NCI-H2227 (cell line): ENCODE measurements around the gene GTF3C2.
"Not testable (repeated sequence)": the region's sequence is repeated elsewhere in the genome, so short reads cannot be mapped to it uniquely, and the experiment has no call there.

Source experiments
- DNase-seq: peaks from one replicate; lab custom pipeline; 2025; ENCODE audit not compliant: unreplicated experiment; lab: John Stamatoyannopoulos, UW

Gene GTF3C2

GRCh38 chr2:27303093-27304025 lies 53.2 kb downstream of the GTF3C2 start:
- peak; percentile 84 for DNase-seq

DNA sequence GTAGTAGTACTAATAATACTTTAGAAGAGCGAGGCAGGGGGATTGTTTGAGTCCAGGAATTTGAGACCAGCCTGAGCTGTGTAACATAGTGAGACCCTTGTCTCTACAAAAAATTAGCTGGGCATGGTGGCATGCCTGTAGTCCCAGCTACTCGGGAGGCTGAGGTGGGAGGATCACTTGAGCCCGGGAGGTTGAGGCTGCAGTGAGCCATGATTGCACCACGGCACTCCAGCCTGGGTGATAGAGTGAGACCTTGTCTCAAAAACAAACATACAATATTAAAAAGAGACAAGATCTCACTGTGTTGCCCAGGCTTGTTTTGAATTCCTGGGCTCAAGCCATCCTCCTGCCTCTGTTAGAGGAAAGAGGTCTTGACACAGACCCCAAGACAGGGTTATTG lies 56.0 kb downstream of the GTF3C2 start:
- not testable (repeated sequence) for DNase-seq

DNA sequence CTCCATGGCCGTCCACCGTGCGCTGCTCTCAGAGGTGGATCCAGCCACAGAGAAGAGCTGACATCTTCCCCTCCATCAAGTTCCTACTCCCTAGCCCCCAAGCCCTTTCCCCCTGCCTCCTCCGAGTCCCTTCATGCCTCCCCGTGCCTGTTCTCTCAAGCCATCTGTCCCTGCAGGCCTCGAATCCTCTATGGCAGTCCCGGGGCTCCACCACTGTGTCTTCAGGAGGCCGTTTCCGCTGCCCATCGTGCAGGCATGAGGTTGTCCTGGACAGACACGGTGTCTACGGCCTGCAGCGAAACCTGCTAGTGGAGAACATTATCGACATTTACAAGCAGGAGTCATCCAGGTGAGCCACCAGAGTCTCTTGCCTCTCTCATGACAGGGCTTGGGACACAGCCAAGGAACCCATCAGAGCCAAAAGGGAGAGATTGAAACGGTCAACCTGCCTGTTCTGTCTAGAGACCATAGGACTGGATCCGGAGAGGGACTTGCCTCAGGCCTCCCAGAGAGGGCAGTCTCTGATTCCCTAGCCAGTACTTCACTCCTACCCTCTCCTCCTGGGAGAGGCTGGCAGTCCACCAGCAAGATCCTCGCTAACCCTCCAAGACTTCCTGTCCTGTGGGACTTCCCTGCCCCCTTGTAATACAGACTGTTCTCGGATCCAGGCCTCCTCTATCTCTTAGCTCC lies 58.0 kb downstream of the GTF3C2 start:
- no peak for DNase-seq

DNA sequence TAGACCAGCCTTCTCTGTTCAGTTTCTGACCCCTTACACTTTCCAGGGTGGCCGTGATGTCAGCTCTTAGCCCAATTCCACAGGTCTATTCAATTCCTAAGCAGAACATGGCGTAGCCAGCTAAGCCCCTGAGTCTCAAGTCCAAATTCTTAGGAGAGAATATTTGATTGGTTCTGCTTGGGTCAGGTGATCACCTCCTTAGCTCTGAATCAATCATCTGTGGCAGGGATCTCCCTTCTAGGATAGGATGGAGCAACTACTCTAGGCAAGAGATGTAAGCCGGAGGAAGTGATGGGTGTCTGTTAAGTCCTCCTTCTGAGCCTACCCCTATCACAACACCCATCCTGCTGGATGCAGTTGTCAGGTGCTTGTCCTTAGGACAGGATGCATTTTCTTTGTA lies 59.4 kb downstream of the GTF3C2 start:
- no peak for DNase-seq

- DNase-seq: no peak
Observed at GRCh38 chr2:27296481-27296880, 60.1 kb downstream of the GTF3C2 start.

DNA sequence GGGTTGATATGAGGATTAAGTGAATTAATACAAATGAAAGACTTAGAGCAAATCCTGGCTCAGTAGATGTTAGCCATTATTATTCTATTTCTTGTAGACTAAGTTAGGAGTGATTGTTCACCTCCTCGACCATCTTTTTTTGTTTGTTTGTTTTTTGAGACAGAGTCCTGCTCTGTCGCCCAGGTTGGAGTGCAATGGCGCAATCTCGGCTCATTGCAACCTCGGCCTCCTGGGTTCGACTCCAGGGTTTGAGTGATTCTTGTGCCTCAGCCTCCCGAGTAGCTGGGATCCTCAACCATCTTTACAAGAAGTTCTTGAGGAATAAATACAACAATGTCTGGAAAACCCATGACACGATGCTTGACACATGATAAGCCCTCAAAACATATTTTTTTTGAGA lies 61.6 kb downstream of the GTF3C2 start:
- no peak for DNase-seq

DNA sequence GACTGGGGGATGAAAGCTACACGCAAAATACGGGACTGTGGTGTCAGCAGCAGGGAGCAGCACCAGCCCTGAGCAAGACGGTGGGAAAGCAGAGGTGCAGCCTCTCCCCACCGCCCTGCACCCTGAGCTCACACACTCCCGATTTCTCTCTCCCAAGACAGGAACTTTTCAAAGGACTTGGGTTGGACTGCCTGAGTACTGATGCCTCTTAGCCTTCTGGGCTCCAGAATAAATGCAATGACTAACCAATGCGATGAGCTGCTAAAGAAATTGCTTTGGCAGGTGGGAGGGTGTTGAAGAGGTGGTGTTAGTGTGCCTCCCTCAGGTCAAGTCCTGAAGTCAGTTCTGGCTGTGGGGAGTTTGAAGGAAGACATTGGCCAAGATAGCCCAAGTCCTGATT lies 64.7 kb downstream of the GTF3C2 start:
- no peak for DNase-seq

DNA sequence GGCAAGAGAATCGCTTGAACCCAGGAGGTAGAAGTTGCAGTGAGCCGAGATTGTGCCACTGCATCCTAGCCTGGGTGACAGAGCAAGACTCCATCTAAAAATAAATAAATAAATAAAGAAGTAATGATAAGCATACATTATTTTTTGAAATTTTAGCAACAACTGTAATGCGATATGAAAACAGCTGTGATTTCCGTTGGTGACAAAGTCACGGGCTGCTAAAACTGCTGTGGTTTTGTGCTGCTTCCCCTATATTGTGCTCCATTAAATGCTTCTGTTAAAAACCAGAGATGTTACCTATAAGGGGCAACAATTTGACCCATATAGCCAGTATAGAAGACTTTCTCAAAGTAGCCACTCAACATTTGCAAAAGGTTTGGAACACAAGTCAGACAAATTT lies 66.0 kb downstream of the GTF3C2 start:
- DNase-seq: no peak

DNA sequence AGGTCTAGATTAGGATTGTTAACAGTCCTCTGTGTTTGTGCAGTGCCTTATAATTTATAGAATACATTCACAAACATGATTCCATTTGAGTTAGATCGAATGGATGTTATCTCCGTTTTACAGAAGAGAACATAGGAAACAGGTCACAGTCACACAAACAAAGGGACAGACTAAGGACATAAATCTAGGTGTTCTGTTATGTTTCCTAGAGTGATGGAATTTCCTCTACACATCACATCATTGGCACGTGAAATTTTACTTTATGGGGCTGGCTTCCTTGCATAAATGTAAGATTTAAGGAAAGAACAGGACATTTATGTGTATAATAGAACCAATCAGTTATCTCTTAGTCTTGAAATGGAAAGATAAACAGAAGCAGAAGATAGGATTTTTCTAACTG lies 68.0 kb downstream of the GTF3C2 start:
- DNase-seq: no peak

DNA sequence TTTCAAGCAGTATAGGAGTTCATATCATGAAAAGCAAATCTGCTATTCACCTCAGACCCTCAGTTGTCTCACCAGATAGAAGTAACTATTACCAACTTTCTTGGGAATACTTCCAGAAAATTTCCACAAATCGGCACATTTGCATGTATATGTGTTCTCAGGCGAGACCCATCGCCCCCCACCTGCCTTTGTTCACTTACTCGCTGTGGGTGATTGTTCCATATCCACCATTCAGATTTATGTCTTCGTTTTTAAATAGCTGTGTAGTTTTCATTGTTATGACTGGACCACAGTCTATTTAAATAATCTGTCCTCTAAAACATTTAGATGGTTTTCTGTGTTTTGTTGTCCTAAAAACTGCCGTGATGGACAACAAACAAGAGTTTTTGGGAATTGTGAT lies 71.1 kb downstream of the GTF3C2 start:
- no peak for DNase-seq

DNA sequence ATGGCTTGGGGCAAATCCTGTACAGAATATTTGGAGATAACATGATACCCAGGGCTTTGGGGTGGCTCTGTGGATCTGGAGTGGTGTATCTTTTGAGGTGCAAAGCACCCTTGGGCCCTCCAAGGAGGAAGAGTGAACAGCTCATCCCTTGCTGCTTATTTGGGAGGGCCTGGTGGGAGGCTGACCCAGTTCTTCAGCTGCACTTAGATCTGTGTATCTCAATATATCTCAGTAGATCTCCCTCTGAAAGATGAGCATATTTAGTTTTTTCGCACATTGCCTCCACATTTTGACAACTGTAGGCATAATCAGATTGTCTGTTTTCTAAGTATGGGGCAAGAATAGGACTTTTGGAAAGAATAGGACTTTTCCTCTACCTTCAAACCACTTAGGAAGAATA lies 71.6 kb downstream of the GTF3C2 start:
- no peak for DNase-seq

DNA sequence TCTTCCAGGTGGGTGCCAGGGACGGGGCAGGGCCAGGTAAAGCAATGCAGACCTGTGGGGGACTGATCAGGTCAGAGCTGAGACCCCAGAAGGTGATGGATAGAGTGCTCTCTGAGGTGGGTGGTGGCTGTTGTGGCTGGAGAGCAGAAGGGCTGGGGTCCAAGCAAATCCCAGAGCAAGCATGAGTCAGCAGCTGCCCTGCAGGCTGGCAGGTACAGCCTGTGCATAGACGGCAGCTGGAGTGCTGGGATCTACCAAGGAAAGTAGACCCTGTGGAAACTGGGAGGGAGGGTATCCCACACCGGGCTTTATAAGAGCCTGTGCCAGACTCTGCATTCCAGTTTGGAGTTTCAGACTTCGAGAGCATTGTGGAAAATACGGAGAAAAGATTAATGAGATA lies 73.7 kb downstream of the GTF3C2 start:
- no peak for DNase-seq

GRCh38 chr2:27281855-27282559 lies 74.6 kb downstream of the GTF3C2 start, which contains the start of gene TRIM54:
Gene TRIM54, plus strand, starts transcription at chr2:27282429. Its CDS starts 303 bp downstream, at chr2:27282732.
- no peak for DNase-seq

DNA sequence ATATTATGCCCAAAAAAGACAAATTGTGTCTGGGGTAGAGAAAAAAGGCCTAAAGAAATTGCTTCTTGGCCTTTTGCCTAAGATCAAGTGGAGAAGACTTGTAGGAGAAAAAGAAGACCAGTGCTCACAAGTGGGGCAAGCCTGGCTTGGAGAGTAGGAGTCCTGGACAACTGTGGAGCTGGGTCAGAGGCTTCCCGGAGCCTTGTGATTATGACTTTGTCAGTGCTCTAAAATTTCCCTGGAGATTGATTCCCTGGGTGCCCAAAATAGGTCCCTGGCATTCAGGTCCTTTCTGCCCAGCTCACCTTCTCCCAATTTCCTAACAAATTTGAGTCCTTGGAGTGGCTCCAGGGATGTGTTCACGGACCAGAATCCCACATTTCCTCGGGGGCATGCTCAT lies 75.1 kb downstream of the GTF3C2 start:
- no peak for DNase-seq

- DNase-seq: no peak
Observed at GRCh38 chr2:27280826-27281225, 75.7 kb downstream of the GTF3C2 start.

- DNase-seq: no peak
Observed at GRCh38 chr2:27278010-27278409, 78.6 kb downstream of the GTF3C2 start.
